Trophoblast cell (in vitro differentiated cells and primary cell): ENCODE data around the gene LDB2.

Experiments used
- DNase-seq, 2 donors: peaks; one replicate each; pipeline ENCODE4 v3.0.0-alpha.2; 2016
- H2AFZ ChIP-seq: 2 replicates; pipeline ENCODE4 v1.6.1; 2013; ENCODE audit warnings: low read length, moderate library complexity, mild to moderate bottlenecking; ENCODE audit not compliant: insufficient read depth, poor library complexity
- H2AK5ac ChIP-seq: 2 replicates; pipeline ENCODE4 v1.6.1; 2013; ENCODE audit warnings: mild to moderate bottlenecking, low read length
- H2BK120ac ChIP-seq: 2 replicates; pipeline ENCODE4 v1.6.1; 2013; ENCODE audit warnings: low read length, mild to moderate bottlenecking, moderate library complexity; ENCODE audit not compliant: insufficient read depth, poor library complexity
- H2BK12ac ChIP-seq: 2 replicates; pipeline ENCODE4 v1.6.1; 2013; ENCODE audit warnings: mild to moderate bottlenecking, low read length, moderate library complexity
- H2BK5ac ChIP-seq: 2 replicates; pipeline ENCODE4 v1.6.1; 2013; ENCODE audit warnings: low read length, low read depth, moderate library complexity, mild to moderate bottlenecking; ENCODE audit not compliant: poor library complexity
- H3K14ac ChIP-seq: 2 replicates; pipeline ENCODE4 v1.6.1; 2013; ENCODE audit warnings: mild to moderate bottlenecking, low read length
- H3K18ac ChIP-seq: 2 replicates; pipeline ENCODE4 v1.6.1; 2013; ENCODE audit warnings: mild to moderate bottlenecking, low read length
- H3K23ac ChIP-seq: 2 replicates; pipeline ENCODE4 v1.6.1; 2013; ENCODE audit warnings: low read length
- H3K27ac ChIP-seq: 2 replicates; pipeline ENCODE4 v1.5.1; 2013; ENCODE audit warnings: low read depth, mild to moderate bottlenecking, inconsistent platforms, low read length, moderate library complexity
- H3K27me3 ChIP-seq: 2 replicates; pipeline ENCODE4 v1.6.1; 2013; ENCODE audit warnings: inconsistent platforms, mild to moderate bottlenecking, low read length, moderate library complexity; ENCODE audit not compliant: insufficient read depth
- H3K36me3 ChIP-seq, 2 experiments: 1 replicate in 1 of 2; 2 replicates in 1 of 2; pipeline ENCODE4 v1.6.1; 2013; ENCODE audit warnings: low read length in 2 of 2, mild to moderate bottlenecking in 2 of 2, moderate library complexity in 1 of 2; ENCODE audit not compliant: insufficient read depth in 2 of 2, control insufficient read depth in 1 of 2
- H3K4ac ChIP-seq: 2 replicates; pipeline ENCODE4 v1.6.1; 2013; ENCODE audit warnings: low read depth, mild to moderate bottlenecking, low read length, moderate library complexity
- H3K4me1 ChIP-seq, 2 experiments: 1 replicate in 1 of 2; 2 replicates in 1 of 2; pipeline ENCODE4 v1.6.1; 2013; ENCODE audit warnings: low read length in 2 of 2, mild to moderate bottlenecking in 2 of 2, moderate library complexity in 1 of 2; ENCODE audit not compliant: insufficient read depth in 2 of 2, control insufficient read depth in 1 of 2
- H3K4me2 ChIP-seq: 2 replicates; pipeline ENCODE4 v1.6.1; 2013; ENCODE audit warnings: inconsistent platforms, mild to moderate bottlenecking, low read length, moderate library complexity
- H3K4me3 ChIP-seq: 2 replicates; pipeline ENCODE4 v1.5.1; 2013; ENCODE audit warnings: mild to moderate bottlenecking, low read depth, low read length, inconsistent platforms
- H3K79me1 ChIP-seq: one replicate; pipeline ENCODE4 v1.6.1; 2013; ENCODE audit warnings: low read length
- H3K79me2 ChIP-seq: 2 replicates; pipeline ENCODE4 v1.6.1; 2013; ENCODE audit warnings: low read length, mild to moderate bottlenecking; ENCODE audit not compliant: control insufficient read depth, insufficient read depth, poor library complexity
- H3K9ac ChIP-seq: 2 replicates; pipeline ENCODE4 v1.6.1; 2013; ENCODE audit warnings: mild to moderate bottlenecking, low read length
- H3K9me3 ChIP-seq: 2 replicates; pipeline ENCODE4 v1.6.1; 2013; ENCODE audit warnings: low read depth, mild to moderate bottlenecking, control low read depth, inconsistent platforms, low read length; ENCODE audit not compliant: insufficient read depth
- H4K12ac ChIP-seq: 2 replicates; pipeline ENCODE4 v1.6.1; 2013; ENCODE audit warnings: low read depth, mild to moderate bottlenecking, low read length, moderate library complexity
- H4K8ac ChIP-seq: 2 replicates; pipeline ENCODE4 v1.6.1; 2013; ENCODE audit warnings: low read depth, mild to moderate bottlenecking, low read length, moderate library complexity
- H4K91ac ChIP-seq: one replicate; pipeline ENCODE4 v1.6.1; 2013; ENCODE audit warnings: low read depth, mild to moderate bottlenecking, low read length, moderate library complexity
- WGBS: extraction: QIAGEN DNeasy Blood & Tissue Kit; methylation state at CpG from one replicate; pipeline ENCODE4 v1.1.7; 2013; ENCODE audit warnings: missing lambda C conversion rate; ENCODE audit not compliant: insufficient read length, insufficient coverage; ENCODE audit errors: extremely low coverage; 5-methylcytosine and 5-hydroxymethylcytosine counted together

Gene LDB2

DNA sequence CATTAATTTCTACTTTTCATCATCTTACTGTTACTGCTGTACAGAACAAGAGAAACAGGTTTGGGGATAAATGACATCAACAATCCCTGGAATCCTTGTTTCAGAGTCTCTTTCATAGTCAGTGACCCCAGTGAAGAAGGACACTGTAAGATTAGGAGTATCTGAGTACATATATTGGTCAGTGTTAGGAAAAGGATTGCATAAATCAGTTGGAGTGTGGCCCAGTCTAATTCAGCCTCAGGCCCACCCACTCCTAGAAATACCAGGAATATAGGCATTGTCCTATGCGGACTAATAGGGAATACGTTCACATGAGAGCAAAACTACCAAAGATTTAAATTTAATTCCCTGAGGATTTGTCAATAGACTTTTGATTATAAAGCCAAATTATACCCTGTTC, 237.8 kb downstream of the LDB2 start:
- Histone ChIP-seq H4K12ac (no peak overlapping the region), H2BK120ac (no peak overlapping the region), H3K4ac (no peak overlapping the region), H2AFZ (no peak overlapping the region), H2BK12ac (no peak overlapping the region), H2BK5ac (no peak overlapping the region), H4K8ac (no peak overlapping the region), H3K9ac (no peak overlapping the region), H3K4me2 (no peak overlapping the region), H2AK5ac (no peak overlapping the region), H3K36me3 (no peaks in the 10 kb centered on the region), H3K9me3 (no peaks in the 10 kb centered on the region), H3K27ac (no peak overlapping the region), H3K14ac (no peak overlapping the region), H3K4me1 (no peaks in the 10 kb centered on the region), H4K91ac (no peak overlapping the region), H3K4me3 (no peak overlapping the region), H3K79me2 (no peaks in the 10 kb centered on the region), H3K79me1 (no peaks in the 10 kb centered on the region), H3K23ac (no peak overlapping the region), H3K27me3 (no peaks in the 10 kb centered on the region), H3K18ac (no peak overlapping the region)
- no peak for DNase-seq
- WGBS, result no CpG with 5 or more reads among the region's 2 CpGs

DNA sequence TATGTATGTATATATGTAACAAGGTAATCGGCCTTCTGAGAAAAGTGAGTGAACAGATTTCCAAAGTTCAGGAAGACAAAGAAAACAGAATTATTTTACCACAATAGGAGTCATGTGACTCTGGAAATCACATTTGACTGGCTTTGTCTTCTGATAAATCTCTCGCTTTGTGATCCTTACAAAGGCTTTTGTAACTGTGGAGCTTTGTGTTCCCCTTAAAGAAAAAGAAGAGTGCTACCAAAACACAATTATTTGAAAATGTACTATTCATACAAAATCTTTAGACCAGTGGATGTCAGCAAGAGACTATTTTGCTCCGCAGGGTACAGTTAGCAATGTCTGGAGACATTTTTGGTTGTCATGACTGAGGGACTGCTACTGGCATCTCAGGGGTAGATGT, 238.8 kb downstream of the LDB2 start:
- Histone ChIP-seq H2BK12ac (no peak overlapping the region), H4K12ac (no peak overlapping the region), H3K79me2 (no peaks in the 10 kb centered on the region), H2BK5ac (no peak overlapping the region), H3K4ac (no peak overlapping the region), H3K18ac (no peak overlapping the region), H3K23ac (no peak overlapping the region), H3K4me1 (no peaks in the 10 kb centered on the region), H3K27ac (no peak overlapping the region), H3K4me3 (no peak overlapping the region), H4K8ac (no peak overlapping the region), H3K14ac (no peak overlapping the region), H3K79me1 (no peaks in the 10 kb centered on the region), H3K36me3 (no peaks in the 10 kb centered on the region), H2AFZ (no peak overlapping the region), H2AK5ac (no peak overlapping the region), H3K9me3 (no peaks in the 10 kb centered on the region), H3K9ac (no peak overlapping the region), H2BK120ac (no peak overlapping the region), H3K4me2 (no peak overlapping the region), H3K27me3 (no peaks in the 10 kb centered on the region), H4K91ac (no peak overlapping the region)
- WGBS, result no CpG with 5 or more reads among the region's 3 CpGs
- no peak for DNase-seq

DNA sequence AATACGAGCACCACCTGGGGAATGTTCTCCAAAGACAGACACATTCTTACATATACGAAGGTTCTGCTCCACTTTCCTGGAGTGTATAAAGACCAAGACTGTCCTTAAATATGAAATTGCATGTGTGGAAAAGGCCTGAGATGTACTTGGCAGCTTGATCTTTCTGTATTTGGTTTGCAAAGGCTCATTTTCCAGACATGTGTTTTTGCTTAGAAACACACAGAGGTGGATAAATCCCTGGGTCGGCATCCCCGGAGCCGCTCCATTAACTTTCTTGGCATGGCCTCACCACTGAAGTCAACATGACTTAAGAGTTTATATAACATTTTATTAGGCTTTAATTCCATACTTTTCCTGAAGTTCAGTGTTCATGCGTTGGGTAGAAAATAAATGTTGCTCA, 239.4 kb downstream of the LDB2 start:
- no peaks in the 10 kb centered on the region for H3K79me2 ChIP-seq
- H4K91ac ChIP-seq, result no peak overlapping the region
- DNase-seq, result no peak
- H2AFZ ChIP-seq, result no peak overlapping the region
- no peak overlapping the region for H3K14ac ChIP-seq
- H3K23ac ChIP-seq, result no peak overlapping the region
- no peaks in the 10 kb centered on the region for H3K36me3 ChIP-seq
- WGBS, result no CpG with 5 or more reads among the region's 6 CpGs
- H3K27me3 ChIP-seq, result no peaks in the 10 kb centered on the region
- H3K9ac ChIP-seq, result no peak overlapping the region
- H3K79me1 ChIP-seq, result no peaks in the 10 kb centered on the region
- no peak overlapping the region for H3K4me3 ChIP-seq
- H4K8ac ChIP-seq, result no peak overlapping the region
- no peaks in the 10 kb centered on the region for H3K4me1 ChIP-seq
- no peak overlapping the region for H2BK5ac ChIP-seq
- H3K4ac ChIP-seq, result no peak overlapping the region
- no peak overlapping the region for H2BK12ac ChIP-seq
- no peak overlapping the region for H2AK5ac ChIP-seq
- no peak overlapping the region for H3K27ac ChIP-seq
- no peak overlapping the region for H3K4me2 ChIP-seq
- H4K12ac ChIP-seq, result no peak overlapping the region
- no peak overlapping the region for H3K18ac ChIP-seq
- no peak overlapping the region for H2BK120ac ChIP-seq
- H3K9me3 ChIP-seq, result no peaks in the 10 kb centered on the region

DNA sequence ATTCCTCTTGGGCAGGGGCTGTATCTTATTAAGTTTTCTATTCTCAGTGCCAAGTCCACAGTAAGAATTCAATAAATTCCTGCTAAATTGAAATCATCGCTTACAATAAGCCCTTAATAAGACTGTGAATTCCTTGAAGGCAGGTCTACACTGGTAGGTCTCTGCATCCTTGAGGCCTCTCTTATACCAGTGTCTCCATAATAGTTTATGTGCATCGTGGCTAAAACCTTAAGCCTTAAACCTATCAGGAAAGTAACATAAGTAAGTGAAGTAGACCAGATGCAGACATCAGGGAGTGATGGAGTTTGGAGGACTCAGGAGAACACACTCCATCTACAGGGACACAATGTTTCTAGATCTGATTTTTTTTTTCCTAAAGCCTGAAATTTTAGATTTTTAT, 240.3 kb downstream of the LDB2 start:
- DNase-seq, result no peak
- no peak overlapping the region for H3K23ac ChIP-seq
- H3K18ac ChIP-seq, result no peak overlapping the region
- no CpG with 5 or more reads among the region's 2 CpGs for WGBS
- no peak overlapping the region for H4K91ac ChIP-seq
- H3K4me2 ChIP-seq, result no peak overlapping the region
- H3K36me3 ChIP-seq, result no peaks in the 10 kb centered on the region
- H3K27ac ChIP-seq, result no peak overlapping the region
- no peaks in the 10 kb centered on the region for H3K79me2 ChIP-seq
- no peaks in the 10 kb centered on the region for H3K79me1 ChIP-seq
- H3K4me3 ChIP-seq, result no peak overlapping the region
- no peak overlapping the region for H4K8ac ChIP-seq
- no peak overlapping the region for H2AK5ac ChIP-seq
- H2BK120ac ChIP-seq, result no peak overlapping the region
- H3K4me1 ChIP-seq, result no peaks in the 10 kb centered on the region
- H3K9me3 ChIP-seq, result no peaks in the 10 kb centered on the region
- no peak overlapping the region for H2BK12ac ChIP-seq
- no peak overlapping the region for H3K4ac ChIP-seq
- H3K14ac ChIP-seq, result no peak overlapping the region
- H2BK5ac ChIP-seq, result no peak overlapping the region
- no peak overlapping the region for H4K12ac ChIP-seq
- no peak overlapping the region for H3K9ac ChIP-seq
- H3K27me3 ChIP-seq, result no peaks in the 10 kb centered on the region
- no peak overlapping the region for H2AFZ ChIP-seq
